NCI-H1417 (cell line): ENCODE results near the gene MRPL55.

ENCODE experiments used
- DNase-seq, 3 experiments: peaks; one replicate each; lab custom pipeline; 2025; lab: John Stamatoyannopoulos, UW

Gene MRPL55

DNA sequence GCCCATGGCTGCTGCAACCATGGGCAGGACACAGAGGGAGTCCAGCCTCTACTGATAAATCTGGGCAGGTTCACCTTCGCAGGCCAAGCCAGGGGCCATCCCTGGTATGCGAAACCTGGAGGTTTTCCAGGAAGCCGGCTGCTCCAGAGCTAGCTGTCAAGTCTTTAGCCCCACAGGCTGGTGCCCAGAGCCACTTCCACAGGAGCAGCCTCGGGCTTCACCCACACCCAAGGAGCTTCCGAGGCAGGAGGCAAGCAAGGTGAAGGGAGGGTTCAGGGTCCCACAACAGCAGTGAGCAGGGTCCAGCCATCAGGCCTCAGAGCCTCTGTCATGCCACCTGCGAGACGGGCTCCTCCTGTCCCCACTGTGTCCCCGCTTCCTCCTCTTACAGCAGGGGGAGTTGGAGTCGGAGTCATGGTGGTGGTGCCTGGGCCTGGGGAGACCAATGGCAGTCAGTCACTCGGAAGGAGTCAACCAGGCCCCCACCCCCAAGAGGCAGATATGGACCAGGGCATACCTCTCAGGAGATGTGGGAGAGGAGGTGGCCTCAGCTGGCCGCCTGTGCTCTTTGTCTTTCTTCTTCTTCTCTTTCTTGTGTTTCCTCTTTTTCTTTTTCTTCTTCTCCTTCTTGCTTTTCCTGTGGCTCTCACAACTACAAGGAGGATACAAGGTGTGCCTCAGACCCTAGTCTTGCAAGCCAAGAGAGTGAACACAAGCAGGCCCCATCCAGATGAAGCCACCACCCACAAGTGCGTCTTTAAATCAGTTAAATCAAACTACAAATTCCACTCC is 8.1 kb downstream of the MRPL55 start:
- DNase-seq = no peak

GRCh38 chr1:228099331-228099732 is 9.8 kb downstream of the MRPL55 start:
- DNase-seq = no peak

- DNase-seq = no peak
These were observed 10.7 kb downstream of the MRPL55 start for GRCh38 chr1:228098323-228098931.

DNA sequence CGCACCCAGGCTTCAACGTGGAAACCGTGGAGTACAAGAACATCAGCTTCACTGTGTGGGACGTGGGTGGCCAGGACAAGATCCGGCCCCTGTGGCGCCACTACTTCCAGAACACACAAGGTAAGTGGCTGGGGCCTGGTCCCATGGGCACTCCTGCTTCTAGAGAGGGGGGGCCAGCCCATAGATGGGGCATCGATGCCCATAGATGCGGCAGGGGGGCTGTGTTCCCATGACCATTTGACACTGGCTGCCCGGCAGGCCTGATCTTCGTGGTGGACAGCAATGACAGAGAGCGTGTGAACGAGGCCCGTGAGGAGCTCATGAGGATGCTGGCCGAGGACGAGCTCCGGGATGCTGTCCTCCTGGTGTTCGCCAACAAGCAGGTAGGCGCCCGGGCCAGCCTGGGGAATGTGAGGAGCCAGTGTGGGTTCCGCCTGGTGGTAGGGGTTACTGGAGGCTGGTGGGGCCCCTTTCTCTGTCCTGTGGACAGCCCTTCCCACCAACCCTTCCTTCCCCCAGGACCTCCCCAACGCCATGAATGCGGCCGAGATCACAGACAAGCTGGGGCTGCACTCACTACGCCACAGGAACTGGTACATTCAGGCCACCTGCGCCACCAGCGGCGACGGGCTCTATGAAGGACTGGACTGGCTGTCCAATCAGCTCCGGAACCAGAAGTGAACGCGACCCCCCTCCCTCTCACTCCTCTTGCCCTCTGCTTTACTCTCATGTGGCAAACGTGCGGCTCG is 11.6 kb downstream of the MRPL55 start:
- no peak for DNase-seq

DNA sequence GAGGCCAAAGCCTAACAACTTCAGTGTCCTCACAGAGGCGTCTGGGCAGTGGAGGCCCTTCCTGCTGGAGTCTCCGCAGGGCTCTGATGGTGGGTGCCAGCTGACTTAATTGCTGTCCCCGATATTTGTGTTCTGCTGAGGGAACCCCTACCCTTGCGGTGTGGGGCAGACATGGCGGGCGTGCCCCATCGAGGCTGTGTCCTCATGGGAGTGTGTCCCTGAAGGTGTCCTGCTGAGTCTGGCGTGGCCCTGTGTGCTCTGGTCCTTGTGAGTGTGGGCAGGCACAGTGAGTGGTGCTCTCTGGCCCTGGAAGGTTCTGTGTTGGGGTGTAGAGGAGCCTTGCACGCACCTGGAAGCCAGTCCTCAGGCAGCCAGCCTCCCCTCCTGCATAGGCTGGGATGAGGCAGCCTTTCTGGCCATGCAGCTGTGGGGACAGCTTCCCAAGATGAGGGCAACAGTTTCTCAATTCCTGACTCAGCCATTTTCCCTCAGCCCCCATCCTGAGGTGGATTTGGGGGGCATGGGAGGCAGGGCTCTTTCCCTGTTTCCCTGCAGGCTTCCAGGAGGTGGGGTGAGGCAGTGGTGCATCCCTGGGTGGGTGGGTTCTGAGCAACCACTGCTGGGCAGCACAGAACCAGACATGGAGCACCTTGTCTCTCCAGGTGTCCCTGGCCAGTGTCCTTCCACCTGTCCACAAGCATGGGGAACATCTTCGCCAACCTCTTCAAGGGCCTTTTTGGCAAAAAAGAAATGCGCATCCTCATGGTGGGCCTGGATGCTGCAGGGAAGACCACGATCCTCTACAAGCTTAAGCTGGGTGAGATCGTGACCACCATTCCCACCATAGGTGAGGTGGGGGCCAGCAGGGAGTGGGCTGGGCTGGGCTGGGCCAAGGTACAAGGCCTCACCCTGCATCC is 12.4 kb downstream of the MRPL55 start:
- no peak for DNase-seq

- DNase-seq = no peak
These were observed 13.2 kb downstream of the MRPL55 start for GRCh38 chr1:228095938-228096337.

GRCh38 chr1:228095161-228095560 is 13.9 kb downstream of the MRPL55 start:
- DNase-seq = no peak

GRCh38 chr1:228094432-228095016 is 14.6 kb downstream of the MRPL55 start:
- DNase-seq = no peak

DNA sequence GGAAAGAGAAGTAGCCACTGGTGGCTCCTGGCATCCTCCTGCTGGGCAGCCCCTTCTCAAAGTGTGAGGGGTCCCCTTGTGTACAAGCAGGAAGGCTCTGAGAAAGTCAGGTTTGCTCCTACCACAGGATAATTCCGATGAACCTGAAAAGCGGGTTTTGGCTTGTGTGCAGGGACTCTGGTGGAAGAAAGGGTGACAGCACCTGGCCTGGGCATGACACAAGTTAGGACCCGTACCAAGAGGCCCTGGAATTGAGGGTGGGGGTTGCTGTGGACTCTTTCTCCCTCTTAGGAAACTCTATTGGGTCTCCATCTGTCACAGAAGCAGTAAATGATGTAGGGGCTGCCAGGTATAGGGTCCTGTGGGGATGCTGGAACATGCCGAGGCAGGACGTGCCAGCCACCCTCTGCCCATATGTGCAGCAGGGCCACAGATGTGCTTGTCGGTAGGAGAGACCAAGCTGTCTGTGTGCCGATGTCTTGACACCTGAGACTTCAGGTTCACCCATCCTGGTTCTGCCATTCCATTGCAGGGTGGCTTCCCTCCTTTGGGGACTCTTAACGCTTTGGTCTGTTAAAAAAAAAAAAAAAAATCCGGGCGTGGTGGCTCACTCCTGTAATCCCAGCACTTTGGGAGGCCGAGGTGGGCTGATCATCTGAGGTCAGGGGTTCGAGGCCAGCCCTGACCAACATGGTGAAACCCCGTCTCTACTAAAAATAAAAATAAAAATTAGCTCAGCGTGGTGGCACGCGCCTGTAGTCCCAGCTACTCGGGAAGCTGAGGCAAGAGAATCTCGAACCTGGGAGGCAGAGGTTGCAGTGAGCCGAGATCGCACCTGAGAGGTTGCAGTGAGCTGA is 15.8 kb downstream of the MRPL55 start:
- no peak for DNase-seq

GRCh38 chr1:228092342-228093049 is 16.6 kb downstream of the MRPL55 start:
- DNase-seq = no peak

- no peak for DNase-seq
These were observed 18.0 kb downstream of the MRPL55 start for GRCh38 chr1:228091084-228091483.

GRCh38 chr1:228090613-228091081 is 18.5 kb downstream of the MRPL55 start:
- DNase-seq = no peak

DNA sequence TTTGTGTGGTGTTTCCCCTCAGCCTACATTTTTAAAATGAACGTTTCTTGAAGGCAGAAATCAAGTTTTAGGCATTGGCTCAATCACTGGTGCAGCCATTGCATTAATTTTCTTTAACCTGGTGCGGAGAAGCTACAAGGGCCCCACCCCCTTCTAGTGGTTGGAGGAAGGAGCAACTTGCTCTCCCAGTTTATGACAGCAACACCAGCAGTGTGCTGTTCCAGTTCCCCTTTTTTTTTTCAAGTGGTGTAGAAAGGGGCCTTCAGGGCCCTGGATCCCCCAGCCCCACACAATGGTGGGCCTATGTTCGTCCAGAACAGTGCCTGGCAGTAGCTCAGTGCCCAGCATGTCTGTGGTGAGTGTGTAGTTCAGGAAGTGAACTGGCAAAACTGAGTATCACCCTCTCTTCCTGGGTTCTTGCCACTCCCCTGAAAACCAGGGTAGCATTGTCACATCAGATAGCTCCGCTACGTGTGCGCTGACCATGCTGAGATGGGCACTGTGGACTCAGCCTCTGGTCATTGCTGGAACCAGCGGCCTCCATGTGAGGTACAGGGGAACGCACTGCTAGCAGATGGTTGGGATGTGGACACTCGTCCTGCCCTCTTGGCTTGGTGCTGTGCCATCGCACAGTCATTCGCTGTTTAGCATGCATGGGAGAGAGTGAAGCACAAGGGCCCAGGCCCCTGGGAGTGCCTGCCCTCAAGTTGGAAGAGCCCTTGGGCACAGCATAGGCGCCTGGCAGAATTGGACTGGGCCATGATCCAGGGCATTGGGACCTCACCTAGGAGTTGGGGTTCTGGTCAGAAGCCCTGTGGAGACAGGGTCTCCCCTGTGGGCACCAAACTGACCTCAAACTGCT is 19.3 kb downstream of the MRPL55 start:
- DNase-seq = no peak

GRCh38 chr1:228088586-228089498 is 20.3 kb downstream of the MRPL55 start:
- no peak for DNase-seq

DNA sequence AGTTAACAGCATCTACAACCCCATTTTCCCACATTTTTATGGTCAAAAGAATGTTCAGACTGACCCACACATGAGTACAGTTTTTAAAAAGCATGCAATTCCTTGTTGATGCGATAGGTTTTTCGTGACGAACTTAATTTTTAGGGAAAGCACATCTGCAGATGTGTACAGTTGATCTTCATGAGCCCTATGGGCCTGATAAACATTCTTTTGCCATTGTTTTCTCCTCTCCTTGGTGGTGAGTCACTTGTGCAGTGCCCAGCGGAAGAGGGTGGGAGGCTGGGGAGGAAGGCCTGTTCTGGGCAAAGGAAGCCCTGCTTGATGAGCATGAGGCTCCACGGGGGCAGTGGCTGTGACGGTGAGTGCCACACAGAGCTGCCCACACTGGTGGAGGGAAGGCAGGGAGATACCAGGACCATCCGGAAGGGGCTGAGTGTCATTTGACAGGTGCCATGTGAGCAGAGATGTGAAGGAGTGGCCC is 21.3 kb downstream of the MRPL55 start:
- no peak for DNase-seq

- DNase-seq = no peak
These were observed 23.7 kb downstream of the MRPL55 start for GRCh38 chr1:228085287-228085951.

DNA sequence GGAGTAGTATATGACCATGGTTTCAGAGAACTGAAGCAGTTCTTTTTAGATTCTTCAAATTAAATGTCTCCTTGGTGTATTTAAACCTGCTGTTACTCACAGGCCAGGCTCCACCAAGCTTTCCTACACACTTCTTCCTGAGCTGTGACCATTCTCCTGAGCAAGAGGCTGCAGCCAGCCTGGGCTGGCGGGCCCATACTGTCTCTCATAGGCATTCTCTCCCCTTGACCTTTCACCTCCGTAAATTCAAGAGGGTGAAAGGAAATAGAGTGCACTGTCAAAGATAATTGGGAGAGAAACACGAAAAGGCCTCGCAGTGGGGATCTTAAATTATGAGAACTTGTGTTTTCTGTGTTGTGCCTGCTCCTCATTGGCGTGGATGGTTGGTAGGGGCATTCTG is 24.3 kb downstream of the MRPL55 start:
- DNase-seq = no peak
